Hindlimb muscle (tissue), 1 donor: ENCODE results near the gene FYN. TPM values are rescaled to one million over a fixed set of nuclear protein-coding genes. Genes with fewer than 3 reads are reported as not detected.
A peak's percentile ranks its signal among the peaks of the same experiment; 100 is the strongest.
"Not testable (repeated sequence)": the region's sequence is repeated elsewhere in the genome, so short reads cannot be mapped to it uniquely, and the experiment has no call there.

ENCODE experiments used
- DNase-seq: peaks from one replicate; pipeline ENCODE4 v3.0.0-alpha.2; 2013
- polyA plus RNA-seq: library from polyadenylated mRNA; unstranded; fragments of 120-200 nt; gene quantifications from one replicate; pipeline ENCODE4 v1.2.1, GENCODE V29; 2013; ENCODE audit not compliant: insufficient read length

The FYN gene
- 152 TPM for polyA plus RNA-seq

- DNase-seq, result peak; percentile 98
Measured at GRCh38 chr6:111873178-111874024, at the start of gene FYN. Gene FYN (minus strand): TSS chr6:111873452. CDS start chr6:111720051, 153,401 bp downstream.

GRCh38 chr6:111922454-111923297 lies 49.4 kb upstream of the FYN start:
- DNase-seq, result no peak

GRCh38 chr6:111921103-111921502 lies 47.9 kb upstream of the FYN start:
- DNase-seq, result no peak

DNA sequence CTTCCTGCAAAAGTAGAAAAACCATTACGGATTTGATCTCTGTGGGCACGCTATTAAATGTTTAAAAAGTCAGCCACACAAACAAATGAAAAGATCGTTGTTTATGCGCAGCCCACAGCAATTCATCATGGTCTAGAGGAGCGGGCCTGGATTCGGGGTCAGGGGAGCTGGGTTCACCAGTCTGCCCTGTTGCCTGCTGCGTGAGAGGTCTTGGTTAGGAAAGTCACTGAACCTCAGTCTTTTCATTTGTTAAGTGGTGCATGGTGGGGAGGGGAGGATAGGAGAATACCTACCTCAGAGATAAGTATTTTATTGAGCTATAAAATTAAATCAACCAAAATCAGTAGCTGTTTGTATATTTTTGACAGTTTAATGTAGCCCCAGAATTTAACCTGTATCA lies 47.3 kb upstream of the FYN start:
- no peak for DNase-seq

GRCh38 chr6:111918825-111919224 lies 45.6 kb upstream of the FYN start:
- DNase-seq, result peak; percentile 64

DNA sequence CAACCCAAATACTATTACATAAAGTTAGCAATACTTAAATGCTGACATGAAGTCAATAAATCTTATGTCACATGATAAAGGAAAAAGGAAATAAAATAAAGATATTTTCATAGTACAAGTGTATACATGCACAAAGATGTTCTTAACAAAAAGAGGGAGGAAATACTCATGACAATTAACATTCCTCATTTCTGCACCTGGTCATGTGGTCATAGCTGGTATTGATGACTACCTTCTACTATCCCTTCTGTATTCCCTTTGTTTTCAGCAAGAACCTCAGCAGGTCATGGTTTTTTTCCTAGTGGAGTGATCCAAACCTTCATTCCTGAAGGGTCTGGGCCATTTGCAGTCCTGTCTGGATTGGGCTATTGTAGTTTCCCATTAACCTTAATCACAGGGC lies 43.5 kb upstream of the FYN start:
- DNase-seq, result no peak

GRCh38 chr6:111914617-111915016 lies 41.4 kb upstream of the FYN start:
- no peak for DNase-seq

- DNase-seq, result no peak
Measured at GRCh38 chr6:111912904-111913303, 39.7 kb upstream of the FYN start.

GRCh38 chr6:111911428-111911827 lies 38.2 kb upstream of the FYN start:
- DNase-seq, result no peak

- DNase-seq, result no peak
Measured at GRCh38 chr6:111909238-111909637, 36.0 kb upstream of the FYN start.

DNA sequence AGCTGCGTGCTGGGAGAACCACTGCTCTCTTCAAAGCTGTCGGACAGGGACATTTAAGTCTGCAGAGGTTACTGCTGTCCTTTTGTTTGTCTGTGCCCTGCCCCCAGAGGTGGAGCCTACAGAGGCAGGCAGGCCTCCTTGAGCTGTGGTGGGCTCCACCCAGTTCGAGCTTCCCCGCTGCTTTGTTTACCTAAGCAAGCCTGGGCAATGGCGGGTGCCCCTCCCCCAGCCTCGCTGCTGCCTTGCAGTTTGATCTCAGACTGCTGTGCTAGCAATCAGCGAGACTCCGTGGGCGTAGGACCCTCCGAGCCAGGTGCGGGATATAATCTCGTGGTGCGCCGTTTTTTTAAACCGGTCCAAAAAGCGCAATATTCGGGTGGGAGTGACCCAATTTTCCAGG lies 35.1 kb upstream of the FYN start:
- DNase-seq, result not testable (repeated sequence)

DNA sequence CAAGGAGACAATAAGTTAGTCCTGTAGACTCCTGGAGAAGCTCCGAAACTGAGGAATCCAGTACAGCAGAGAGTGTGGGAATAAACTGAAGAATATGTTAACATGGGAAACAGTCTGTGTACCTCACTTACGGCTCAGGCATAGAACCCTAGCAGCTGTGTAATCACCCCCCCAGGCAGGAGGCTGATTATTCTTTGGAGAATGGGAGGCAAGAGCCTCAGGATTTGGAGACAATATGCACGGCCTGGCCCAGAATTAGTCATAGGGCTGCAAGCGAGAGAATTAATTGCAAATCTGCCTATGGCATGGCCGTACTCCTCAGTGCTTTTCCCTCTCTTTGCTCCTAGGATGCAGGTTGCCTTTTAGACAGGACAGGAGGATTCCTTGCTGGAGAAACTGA lies 27.5 kb upstream of the FYN start:
- no peak for DNase-seq

GRCh38 chr6:111899531-111899930 lies 26.3 kb upstream of the FYN start:
- no peak for DNase-seq

DNA sequence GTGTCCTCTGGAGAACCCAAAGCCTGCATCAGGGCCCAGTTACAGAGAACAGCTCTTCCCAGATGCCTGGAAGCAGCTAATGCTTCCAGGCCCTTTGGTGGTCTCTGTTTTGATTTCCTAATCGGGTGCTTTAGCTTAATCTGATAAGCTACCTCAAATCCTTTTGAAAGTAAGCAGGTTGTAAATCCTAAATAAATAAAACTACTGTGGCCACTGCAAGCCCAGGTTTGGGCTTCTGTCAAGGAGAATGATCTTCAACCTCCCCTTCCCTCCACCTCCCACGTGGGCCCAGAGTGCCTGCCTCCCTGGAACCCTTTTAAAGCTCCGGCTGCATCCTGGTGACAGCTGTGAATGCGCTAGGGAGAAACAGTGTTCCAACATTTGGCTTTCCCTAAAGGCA lies 25.2 kb upstream of the FYN start:
- no peak for DNase-seq

GRCh38 chr6:111894951-111895350 lies 21.7 kb upstream of the FYN start:
- no peak for DNase-seq

- DNase-seq, result no peak
Measured at GRCh38 chr6:111894272-111894671, 21.0 kb upstream of the FYN start.

- no peak for DNase-seq
Measured at GRCh38 chr6:111892431-111892830, 19.2 kb upstream of the FYN start.

DNA sequence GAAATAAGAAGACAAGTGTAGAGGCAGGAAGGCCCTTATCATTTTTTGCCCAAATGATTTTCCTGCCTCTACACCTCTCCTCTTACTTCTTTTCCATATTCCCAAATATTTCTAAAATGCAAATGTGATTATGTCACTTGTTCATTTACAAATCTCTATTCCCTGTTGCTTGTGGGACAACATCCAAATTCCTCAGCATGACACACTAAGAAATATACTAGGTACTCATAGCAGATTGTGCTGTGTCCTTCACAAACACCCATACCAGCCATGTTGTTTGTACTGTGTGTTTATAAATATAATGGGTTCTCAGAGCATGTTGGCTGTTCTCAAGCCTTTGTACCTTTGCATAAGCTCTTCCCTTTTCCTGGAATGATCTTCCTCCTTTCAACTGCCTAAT lies 17.7 kb upstream of the FYN start:
- DNase-seq, result no peak

GRCh38 chr6:111888928-111889695 lies 15.9 kb upstream of the FYN start:
- peak; percentile 75 for DNase-seq

- DNase-seq, result not testable (repeated sequence)
Measured at GRCh38 chr6:111886793-111887192, 13.5 kb upstream of the FYN start.

- no peak for DNase-seq
Measured at GRCh38 chr6:111885373-111886027, 12.2 kb upstream of the FYN start.

DNA sequence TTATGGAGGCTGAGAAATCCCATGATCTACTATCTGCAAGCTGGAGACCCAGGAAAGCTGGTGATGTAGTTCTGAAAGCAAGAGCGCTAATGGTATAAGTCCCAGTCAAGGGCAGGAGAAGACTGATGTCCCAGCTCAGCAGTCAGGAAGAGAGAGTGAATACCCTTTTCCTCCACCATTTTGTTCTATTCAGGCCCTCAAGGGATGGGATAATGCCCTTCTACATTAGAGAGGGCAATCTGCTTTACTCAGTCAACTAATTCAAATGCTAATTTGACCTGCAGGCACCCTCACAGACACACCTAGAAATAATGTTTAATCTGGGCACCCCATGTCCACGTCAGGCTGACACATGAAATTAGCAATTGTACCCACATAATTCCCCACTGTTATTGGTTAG lies 10.8 kb upstream of the FYN start:
- no peak for DNase-seq
